Measurements from ENCODE around the gene NECTIN1. TPM values are rescaled to one million over a fixed set of nuclear protein-coding genes. Genes with fewer than 3 reads are reported as not detected.

The NECTIN1 gene
- total RNA-seq, 1 experiment from 2014 or later = 23.8 TPM

DNA sequence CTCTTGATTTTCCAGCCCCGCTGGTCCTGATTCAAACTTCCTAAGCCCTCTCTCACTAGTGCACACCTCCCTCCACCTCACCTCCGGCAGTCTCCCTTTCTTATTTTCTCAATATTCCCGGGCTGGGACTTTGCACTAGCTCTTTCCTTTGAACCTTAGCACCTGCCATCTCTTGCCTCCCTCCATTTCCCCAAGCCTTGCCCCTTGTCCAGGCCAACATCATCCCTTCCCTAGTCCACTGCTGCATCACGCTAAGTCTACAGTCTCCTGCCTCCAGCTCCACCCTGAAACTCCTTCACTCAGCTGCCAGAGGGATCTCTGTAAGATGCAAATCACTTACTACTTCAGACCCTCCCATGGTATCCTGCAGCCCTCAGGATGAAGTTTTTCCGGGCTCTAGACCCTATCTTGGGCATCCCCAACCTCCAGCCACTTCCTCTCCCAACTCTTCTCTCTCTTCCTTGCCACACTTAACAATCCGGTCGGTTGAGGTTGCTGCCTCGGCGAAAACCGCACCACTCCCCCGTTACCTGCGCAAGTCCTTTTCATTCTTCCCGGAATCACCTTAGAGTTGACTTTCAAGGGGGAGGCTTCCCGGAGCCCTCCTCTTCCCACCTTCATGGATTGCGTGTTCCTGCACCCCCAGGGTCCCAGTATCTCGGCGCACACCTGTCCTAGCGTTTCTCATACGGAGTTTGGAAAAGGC lies 42.7 kb downstream of the NECTIN1 start:
- no peaks in the 10 kb centered on the region for H3K36me3 ChIP-seq (ENCODE audit: control insufficient read depth in 1 of 2, insufficient read depth in 2 of 2, low read length in 2 of 2)
- ATAC-seq (no peak), DNase-seq (ENCODE audit: low read depth, low spot score) (no peak)
- no peaks in the 10 kb centered on the region for H3K9me2 ChIP-seq (ENCODE audit: insufficient read depth)
- H3K4me1 ChIP-seq (ENCODE audit: control insufficient read depth in 1 of 2, insufficient read depth in 2 of 2, low read length in 2 of 2) = peaks cover 22 to 40% of the 10 kb centered on the region in 2 experiments; a peak in 3 of 4 replicates
- no peak overlapping the region for H3K4me2 ChIP-seq (ENCODE audit: low read length)
- ChIA-PET CTCF (interaction anchor here (1.7 kb wide), 1 partner anchor 35 kb away, joined by 8 read pairs; no protein-coding TSS in a partner anchor), RAD21 (ENCODE audit: low non-redundant PET in 1 of 2, low total read pairs in 2 of 2, uncharacterized antibody in 2 of 2, unreplicated experiment in 2 of 2) (no interaction called here), POLR2A (no interaction called here)
- no peaks in the 10 kb centered on the region for H3K27me3 ChIP-seq (ENCODE audit: insufficient read depth, low read length)
- intact Hi-C loops (cut with micrococcal nuclease) = no loop called here
- BruUV-seq (replicated peaks) = no TSS peak
- H3K27ac ChIP-seq (ENCODE audit: low read depth, low read length) = no peak overlapping the region
- H3K9ac ChIP-seq (ENCODE audit: low read length) = no peak overlapping the region
- no peak overlapping the region for H2AFZ ChIP-seq (ENCODE audit: low read depth, low read length, poor library complexity, severe bottlenecking)
- no peaks in the 10 kb centered on the region; the same call in 1 of the 2 replicates for H3K79me2 ChIP-seq (ENCODE audit: insufficient read depth, low read length)
- H3K4me3 ChIP-seq (replicated peaks in 1 of 2; ENCODE audit: low read depth in 1 of 2, low read length in 2 of 2) = no peak overlapping the region
- H4K20me1 ChIP-seq (ENCODE audit: insufficient read depth) = no peaks in the 10 kb centered on the region
- no peak for TF ChIP-seq YY1 (IDR thresholded peaks at IDR 0.05; ENCODE audit: extremely low read depth, insufficient replicate concordance, low read depth, low read length)
- no peak for TF ChIP-seq POLR2AphosphoS5 (IDR thresholded peaks at IDR 0.05; ENCODE audit: low read depth, low read length)
- TF ChIP-seq EZH2phosphoT487 (IDR thresholded peaks at IDR 0.05; ENCODE audit: borderline replicate concordance) = no peak
- no peak for TF ChIP-seq CEBPB (IDR thresholded peaks at IDR 0.05; ENCODE audit: low read depth)
- H3K9me3 ChIP-seq (ENCODE audit: control insufficient read depth in 1 of 2, insufficient read depth in 1 of 2, low read depth in 1 of 2, low read length in 2 of 2) = no peaks in the 10 kb centered on the region

- TF ChIP-seq YY1 (IDR thresholded peaks at IDR 0.05; ENCODE audit: extremely low read depth, insufficient replicate concordance, low read depth, low read length) (no peak), CEBPB (IDR thresholded peaks at IDR 0.05; ENCODE audit: low read depth) (no peak), JUND (IDR thresholded peaks at IDR 0.05) (no peak)
- peak overlapping the region; percentile 29; the same call in 1 of the 2 replicates for H3K27ac ChIP-seq (ENCODE audit: low read depth, low read length)
- H4K20me1 ChIP-seq (ENCODE audit: insufficient read depth) = no peaks in the 10 kb centered on the region
- H3K36me3 ChIP-seq (ENCODE audit: control insufficient read depth in 1 of 2, insufficient read depth in 2 of 2, low read length in 2 of 2) = no peaks in the 10 kb centered on the region
- DNase-seq (ENCODE audit: low read depth, low spot score) = no peak
- BruUV-seq (replicated peaks) = no TSS peak
- H3K9ac ChIP-seq (ENCODE audit: low read length) = peak overlapping the region; percentile 26; the same call in 1 of the 2 replicates
- intact Hi-C loops (cut with micrococcal nuclease) = no loop called here
- POLR2A ChIA-PET = no interaction called here
- no peaks in the 10 kb centered on the region for H3K27me3 ChIP-seq (ENCODE audit: insufficient read depth, low read length)
- H3K4me3 ChIP-seq (replicated peaks in 1 of 2; ENCODE audit: low read depth in 1 of 2, low read length in 2 of 2) = no peak overlapping the region
- H3K79me2 ChIP-seq (ENCODE audit: insufficient read depth, low read length) = no peaks in the 10 kb centered on the region; the same call in 1 of the 2 replicates
- no peaks in the 10 kb centered on the region for H3K9me3 ChIP-seq (ENCODE audit: control insufficient read depth in 1 of 2, insufficient read depth in 1 of 2, low read depth in 1 of 2, low read length in 2 of 2)
- CTCF ChIA-PET = interaction anchor here (1.7 to 2.5 kb wide), 2 partner anchors 36 to 44 kb away, joined by 7 to 8 read pairs; partner anchors contain the start of gene NECTIN1
- no peaks in the 10 kb centered on the region for H3K9me2 ChIP-seq (ENCODE audit: insufficient read depth)
- ATAC-seq = peak; percentile 39
- H3K4me1 ChIP-seq (ENCODE audit: control insufficient read depth in 1 of 2, insufficient read depth in 2 of 2, low read length in 2 of 2) = peaks cover 18 to 40% of the 10 kb centered on the region in 2 experiments; a peak in 3 of 4 replicates
- peak overlapping the region; percentile 69 for H3K4me2 ChIP-seq (ENCODE audit: low read length)
- RAD21 ChIA-PET (ENCODE audit: low non-redundant PET in 1 of 2, low total read pairs in 2 of 2, uncharacterized antibody in 2 of 2, unreplicated experiment in 2 of 2) = no interaction called here
- no peak overlapping the region for H2AFZ ChIP-seq (ENCODE audit: low read depth, low read length, poor library complexity, severe bottlenecking)
Observed at GRCh38 chr11:119685111-119685746, 43.8 kb downstream of the NECTIN1 start.

Data from HCT116 (cell line).